Measurements from ENCODE around the gene LRRC3. TPM values are rescaled to one million over a fixed set of nuclear protein-coding genes. Genes with fewer than 3 reads are reported as not detected.

The LRRC3 gene
- total RNA-seq, 1 experiment from 2014 or later, result 4.7 TPM

- H3K9me3 ChIP-seq, result no peaks in the 10 kb centered on the region
- Mint-ChIP-seq H3K4me3 (ENCODE audit: unreplicated experiment) (no peak overlapping the region), H3K36me3 (ENCODE audit: insufficient read depth, unreplicated experiment) (no peaks in the 10 kb centered on the region), H3K27ac (ENCODE audit: unreplicated experiment) (no peak overlapping the region), H3K9me3 (ENCODE audit: unreplicated experiment) (no peaks in the 10 kb centered on the region), H3K4me1 (ENCODE audit: low read depth, unreplicated experiment) (peaks cover 6% of the 10 kb centered on the region), H3K27me3 (ENCODE audit: insufficient read depth, unreplicated experiment) (no peaks in the 10 kb centered on the region)
- peak in 1 of 2 experiments; percentile 6 for DNase-seq
- H3K4me1 ChIP-seq, result no peaks in the 10 kb centered on the region
- H3K36me3 ChIP-seq (ENCODE audit: control insufficient read depth, insufficient read depth, low read length), result no peaks in the 10 kb centered on the region
- POLR2A ChIA-PET, result no interaction called here
- CTCF ChIA-PET, result no interaction called here
- H3K27me3 ChIP-seq (replicated peaks; ENCODE audit: control insufficient read depth, insufficient read depth, low read length), result no peaks in the 10 kb centered on the region
- no peak overlapping the region for H3K4me3 ChIP-seq (ENCODE audit: low read depth, low read length)
- intact Hi-C loops (cut with micrococcal nuclease; ENCODE audit: unreplicated experiment), result no loop called here
- no TSS peak for BruUV-seq (replicated peaks)
- TF ChIP-seq, protein P1, sequence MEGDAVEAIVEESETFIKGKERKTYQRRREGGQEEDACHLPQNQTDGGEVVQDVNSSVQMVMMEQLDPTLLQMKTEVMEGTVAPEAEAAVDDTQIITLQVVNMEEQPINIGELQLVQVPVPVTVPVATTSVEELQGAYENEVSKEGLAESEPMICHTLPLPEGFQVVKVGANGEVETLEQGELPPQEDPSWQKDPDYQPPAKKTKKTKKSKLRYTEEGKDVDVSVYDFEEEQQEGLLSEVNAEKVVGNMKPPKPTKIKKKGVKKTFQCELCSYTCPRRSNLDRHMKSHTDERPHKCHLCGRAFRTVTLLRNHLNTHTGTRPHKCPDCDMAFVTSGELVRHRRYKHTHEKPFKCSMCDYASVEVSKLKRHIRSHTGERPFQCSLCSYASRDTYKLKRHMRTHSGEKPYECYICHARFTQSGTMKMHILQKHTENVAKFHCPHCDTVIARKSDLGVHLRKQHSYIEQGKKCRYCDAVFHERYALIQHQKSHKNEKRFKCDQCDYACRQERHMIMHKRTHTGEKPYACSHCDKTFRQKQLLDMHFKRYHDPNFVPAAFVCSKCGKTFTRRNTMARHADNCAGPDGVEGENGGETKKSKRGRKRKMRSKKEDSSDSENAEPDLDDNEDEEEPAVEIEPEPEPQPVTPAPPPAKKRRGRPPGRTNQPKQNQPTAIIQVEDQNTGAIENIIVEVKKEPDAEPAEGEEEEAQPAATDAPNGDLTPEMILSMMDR (IDR thresholded peaks at IDR 0.05; ENCODE audit: insufficient read depth in 1 of 2, low read depth in 1 of 2, low read length in 1 of 2, severe bottlenecking in 1 of 2, unreplicated experiment in 1 of 2), result no peak
Observed at GRCh38 chr21:44475266-44475845, 20.0 kb downstream of the LRRC3 start.

DNA sequence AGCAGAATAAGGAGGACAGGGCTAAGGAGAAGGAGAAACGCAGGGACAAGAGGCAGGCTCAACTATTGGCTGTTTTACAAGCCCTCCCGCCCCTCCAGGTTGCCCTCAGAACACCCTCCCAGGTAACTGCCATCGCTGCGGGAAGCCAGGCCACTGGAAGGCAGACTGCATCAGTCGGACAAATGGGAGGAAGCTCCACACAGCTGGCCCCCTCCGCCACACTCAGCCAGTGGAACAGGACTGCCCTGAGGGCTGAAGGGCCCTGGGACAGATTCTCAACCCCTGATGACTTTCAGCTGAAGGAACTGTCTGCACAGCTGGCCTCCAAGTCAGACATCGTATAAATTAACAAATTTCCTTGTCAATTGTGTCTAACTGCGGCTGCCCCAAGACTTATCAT is 21.8 kb downstream of the LRRC3 start:
- no peak overlapping the region for H3K27ac Mint-ChIP-seq (ENCODE audit: unreplicated experiment)
- no peaks in the 10 kb centered on the region for H3K27me3 Mint-ChIP-seq (ENCODE audit: insufficient read depth, unreplicated experiment)
- no peaks in the 10 kb centered on the region for H3K9me3 ChIP-seq
- H3K36me3 Mint-ChIP-seq (ENCODE audit: insufficient read depth, unreplicated experiment), result peaks cover 3% of the 10 kb centered on the region
- H3K4me1 Mint-ChIP-seq (ENCODE audit: low read depth, unreplicated experiment), result peaks cover 10% of the 10 kb centered on the region
- H3K9me3 Mint-ChIP-seq (ENCODE audit: unreplicated experiment), result no peaks in the 10 kb centered on the region
- H3K4me3 ChIP-seq (ENCODE audit: low read depth, low read length), result no peak overlapping the region
- peak in 1 of 2 experiments; percentile 26 for DNase-seq
- no peaks in the 10 kb centered on the region for H3K27me3 ChIP-seq (replicated peaks; ENCODE audit: control insufficient read depth, insufficient read depth, low read length)
- ChIA-PET POLR2A (no interaction called here), CTCF (no interaction called here)
- TF ChIP-seq, protein P1 (IDR thresholded peaks at IDR 0.05; ENCODE audit: insufficient read depth in 1 of 2, low read depth in 1 of 2, low read length in 1 of 2, severe bottlenecking in 1 of 2, unreplicated experiment in 1 of 2), result no peak
- peaks cover 2% of the 10 kb centered on the region for H3K4me1 ChIP-seq
- intact Hi-C loops (cut with micrococcal nuclease; ENCODE audit: unreplicated experiment), result no loop called here
- BruUV-seq (replicated peaks), result no TSS peak
- H3K36me3 ChIP-seq (ENCODE audit: control insufficient read depth, insufficient read depth, low read length), result no peaks in the 10 kb centered on the region
- no peak overlapping the region for H3K4me3 Mint-ChIP-seq (ENCODE audit: unreplicated experiment)

DNA sequence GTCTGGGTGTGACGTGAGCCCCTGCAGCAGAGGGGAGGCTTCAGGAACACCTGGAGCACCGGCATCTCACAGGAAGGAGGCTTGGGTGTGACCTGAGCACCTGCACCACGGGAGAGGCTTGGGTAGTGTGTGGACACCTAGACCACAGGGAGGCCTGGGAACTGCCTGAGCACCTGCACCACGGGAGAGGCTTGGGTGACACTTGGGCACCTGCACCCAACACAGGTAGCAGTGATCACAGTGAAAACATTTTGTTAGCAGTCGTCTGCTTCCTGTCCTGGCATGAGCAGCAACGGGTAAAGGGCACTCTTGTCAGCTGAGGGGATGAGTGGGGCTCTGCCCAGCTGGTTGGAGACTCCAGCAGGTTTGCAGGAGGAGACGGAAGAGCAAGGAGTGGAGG is 22.4 kb downstream of the LRRC3 start:
- Histone ChIP-seq H3K9me3 (no peaks in the 10 kb centered on the region), H3K4me1 (peaks cover 8% of the 10 kb centered on the region), H3K27me3 (replicated peaks; ENCODE audit: control insufficient read depth, insufficient read depth, low read length) (no peaks in the 10 kb centered on the region), H3K36me3 (ENCODE audit: control insufficient read depth, insufficient read depth, low read length) (no peaks in the 10 kb centered on the region), H3K4me3 (ENCODE audit: low read depth, low read length) (no peak overlapping the region)
- no peak overlapping the region for H3K27ac Mint-ChIP-seq (ENCODE audit: unreplicated experiment)
- intact Hi-C loops (cut with micrococcal nuclease; ENCODE audit: unreplicated experiment), result no loop called here
- no peak overlapping the region for H3K4me3 Mint-ChIP-seq (ENCODE audit: unreplicated experiment)
- H3K9me3 Mint-ChIP-seq (ENCODE audit: unreplicated experiment), result no peaks in the 10 kb centered on the region
- ChIA-PET POLR2A (no interaction called here), CTCF (no interaction called here)
- no peaks in the 10 kb centered on the region for H3K27me3 Mint-ChIP-seq (ENCODE audit: insufficient read depth, unreplicated experiment)
- peaks cover 12% of the 10 kb centered on the region for H3K4me1 Mint-ChIP-seq (ENCODE audit: low read depth, unreplicated experiment)
- DNase-seq, result peak in 1 of 2 experiments; percentile 31
- peaks cover 9% of the 10 kb centered on the region for H3K36me3 Mint-ChIP-seq (ENCODE audit: insufficient read depth, unreplicated experiment)
- BruUV-seq (replicated peaks), result no TSS peak
- TF ChIP-seq, protein P1 (IDR thresholded peaks at IDR 0.05; ENCODE audit: insufficient read depth in 1 of 2, low read depth in 1 of 2, low read length in 1 of 2, severe bottlenecking in 1 of 2, unreplicated experiment in 1 of 2), result no peak
